Activated CD4-positive, alpha-beta T cell treated with anti-CD3 and anti-CD28 coated beads, Interleukin-2, amount 50 U/mL, for 16 hours (primary cell): Measurements from ENCODE around the gene GPR35.

Experiments used
- DNase-seq: peaks from one replicate; pipeline ENCODE4 v3.0.0-alpha.2; 2020

GPR35 gene, protein sequence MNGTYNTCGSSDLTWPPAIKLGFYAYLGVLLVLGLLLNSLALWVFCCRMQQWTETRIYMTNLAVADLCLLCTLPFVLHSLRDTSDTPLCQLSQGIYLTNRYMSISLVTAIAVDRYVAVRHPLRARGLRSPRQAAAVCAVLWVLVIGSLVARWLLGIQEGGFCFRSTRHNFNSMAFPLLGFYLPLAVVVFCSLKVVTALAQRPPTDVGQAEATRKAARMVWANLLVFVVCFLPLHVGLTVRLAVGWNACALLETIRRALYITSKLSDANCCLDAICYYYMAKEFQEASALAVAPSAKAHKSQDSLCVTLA

DNA sequence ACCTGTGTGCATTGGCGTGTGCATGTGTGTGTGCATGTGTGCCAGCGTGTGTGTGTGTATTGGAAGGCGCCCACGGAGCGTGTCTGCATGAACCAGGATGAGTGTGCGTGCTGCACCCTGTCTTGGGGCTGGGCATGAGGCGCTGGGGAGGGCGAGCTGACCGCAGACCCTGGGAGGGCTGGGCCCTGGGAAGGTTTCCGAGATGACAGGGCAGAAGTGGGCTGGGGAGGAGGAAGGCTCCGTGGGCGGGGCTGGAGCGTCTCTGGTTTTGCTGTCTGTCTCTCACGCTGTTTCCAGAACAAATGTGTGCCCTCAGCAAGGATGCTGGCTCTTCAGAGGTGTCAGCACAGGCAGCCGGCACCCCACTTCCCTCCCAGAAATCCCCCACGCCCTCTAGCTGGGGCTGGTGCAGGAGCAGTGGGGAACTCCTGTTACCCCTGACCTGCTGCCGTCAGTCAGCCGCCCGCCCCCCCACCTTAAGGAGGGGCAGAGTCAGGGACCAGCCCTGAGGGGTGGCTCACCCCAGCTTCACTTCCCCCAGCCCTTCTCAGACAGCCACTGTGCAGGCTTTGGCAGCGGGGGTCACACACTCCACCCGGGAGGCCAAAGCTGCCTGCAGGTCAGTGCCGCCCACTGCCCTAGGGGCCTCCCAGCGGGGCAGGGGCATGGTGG lies at the start of gene GPR35:
GPR35 (plus strand) TSS at position 531 of the 672 bp plus-strand sequence. CDS start 4,473 bp downstream, outside the sequence.
- DNase-seq: peak; percentile 91

- no peak for DNase-seq
Observed at GRCh38 chr2:240576036-240576435, 49.2 kb upstream of the GPR35 start.

- no peak for DNase-seq
Observed at GRCh38 chr2:240576436-240577205, 48.7 kb upstream of the GPR35 start.

- no peak for DNase-seq
Observed at GRCh38 chr2:240577281-240578109, 47.8 kb upstream of the GPR35 start.

DNA sequence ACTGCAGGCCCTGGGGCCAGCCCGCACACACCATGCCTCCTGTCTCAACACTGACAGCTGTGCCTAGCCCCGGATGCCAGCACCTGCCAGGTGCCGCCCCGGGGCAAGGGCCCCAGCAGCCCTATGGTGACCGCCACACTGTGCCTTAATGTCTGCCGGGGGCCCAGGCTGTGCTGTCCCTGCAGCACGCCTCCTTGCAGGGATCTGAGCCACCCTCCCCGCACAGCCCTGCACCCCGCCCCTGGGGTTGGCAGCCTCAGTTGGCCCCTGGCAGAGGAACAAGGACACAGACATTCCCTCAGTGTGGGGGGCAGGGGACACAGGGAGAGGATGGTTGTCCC lies 47.2 kb upstream of the GPR35 start:
- DNase-seq: no peak

- DNase-seq: no peak
Observed at GRCh38 chr2:240578488-240578887, 46.8 kb upstream of the GPR35 start.

DNA sequence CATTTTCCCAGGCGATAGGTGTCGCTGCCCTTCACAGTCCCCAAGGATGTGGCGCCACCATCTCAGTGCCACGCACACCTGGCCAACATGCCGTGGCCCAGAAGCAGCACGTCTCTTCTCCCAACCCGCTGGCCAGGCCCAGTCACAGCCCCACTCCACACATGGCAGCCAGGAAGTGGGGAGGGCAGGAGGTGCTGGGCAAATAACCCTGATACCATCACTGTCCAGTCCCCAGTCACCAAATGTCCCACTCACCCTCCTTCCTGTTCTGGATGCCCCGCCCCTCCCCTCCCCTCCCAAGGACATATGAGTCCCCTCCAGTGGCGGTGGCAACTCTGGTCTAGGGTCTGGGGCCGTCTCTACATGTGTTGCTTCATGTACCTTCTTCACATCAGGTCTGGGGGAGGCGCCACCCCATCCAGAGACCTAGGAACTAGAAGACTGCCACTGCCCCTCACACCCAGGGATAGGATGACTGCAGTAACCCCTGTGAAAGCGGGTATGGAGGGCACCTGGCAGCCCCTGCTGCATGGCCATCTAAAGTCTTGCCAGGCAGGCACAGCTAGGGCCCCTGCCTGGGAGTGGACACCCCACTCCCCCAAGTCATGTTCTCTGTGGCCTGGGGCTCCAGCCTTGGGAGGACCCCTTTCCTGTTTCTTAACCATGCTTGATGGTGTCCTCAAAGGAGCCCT lies 46.1 kb upstream of the GPR35 start:
- no peak for DNase-seq

DNA sequence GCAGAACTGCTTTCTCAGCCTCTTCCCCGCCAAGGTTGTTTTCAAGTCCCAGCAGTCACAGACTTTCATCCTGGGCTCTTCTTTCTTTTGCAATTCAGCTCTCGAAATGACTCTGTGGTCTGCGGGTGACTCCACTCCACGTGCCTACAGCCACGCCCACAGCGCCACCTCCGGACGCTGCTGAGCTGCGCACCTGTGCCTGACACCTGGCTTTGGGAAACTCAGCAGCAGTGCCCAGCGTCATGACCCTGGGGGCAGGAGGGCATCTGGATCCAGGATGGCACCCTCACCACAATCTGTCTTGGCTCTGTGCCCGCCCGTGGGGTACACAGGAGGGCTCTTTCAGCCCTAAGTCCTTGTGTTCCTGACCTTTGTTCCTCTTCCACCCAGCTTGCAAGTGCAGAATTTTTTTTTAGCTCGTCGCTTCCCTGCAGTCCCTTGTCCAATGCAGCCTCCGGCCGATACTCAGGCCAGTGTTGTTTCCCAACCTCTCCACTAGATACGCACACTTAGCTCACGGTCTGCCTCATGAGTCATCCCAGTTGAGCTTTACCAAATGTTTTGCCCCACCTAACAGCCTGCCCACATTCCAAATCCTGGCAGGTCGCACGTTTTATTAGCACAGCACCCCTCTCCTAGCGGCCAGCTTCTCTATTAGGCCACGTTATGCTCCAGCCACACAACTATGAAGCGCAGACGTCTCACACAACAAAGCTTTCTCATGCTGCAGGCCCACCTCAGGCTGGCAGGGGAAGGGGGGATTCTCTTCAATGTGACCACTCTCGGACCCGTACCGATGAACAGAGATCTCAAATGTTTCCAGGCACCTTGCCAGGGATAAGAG lies 45.3 kb upstream of the GPR35 start:
- peak; percentile 89 for DNase-seq

GRCh38 chr2:240581811-240582210 lies 43.5 kb upstream of the GPR35 start:
- DNase-seq: no peak

GRCh38 chr2:240582781-240583180 lies 42.5 kb upstream of the GPR35 start:
- DNase-seq: no peak

GRCh38 chr2:240583774-240584173 lies 41.5 kb upstream of the GPR35 start:
- no peak for DNase-seq

DNA sequence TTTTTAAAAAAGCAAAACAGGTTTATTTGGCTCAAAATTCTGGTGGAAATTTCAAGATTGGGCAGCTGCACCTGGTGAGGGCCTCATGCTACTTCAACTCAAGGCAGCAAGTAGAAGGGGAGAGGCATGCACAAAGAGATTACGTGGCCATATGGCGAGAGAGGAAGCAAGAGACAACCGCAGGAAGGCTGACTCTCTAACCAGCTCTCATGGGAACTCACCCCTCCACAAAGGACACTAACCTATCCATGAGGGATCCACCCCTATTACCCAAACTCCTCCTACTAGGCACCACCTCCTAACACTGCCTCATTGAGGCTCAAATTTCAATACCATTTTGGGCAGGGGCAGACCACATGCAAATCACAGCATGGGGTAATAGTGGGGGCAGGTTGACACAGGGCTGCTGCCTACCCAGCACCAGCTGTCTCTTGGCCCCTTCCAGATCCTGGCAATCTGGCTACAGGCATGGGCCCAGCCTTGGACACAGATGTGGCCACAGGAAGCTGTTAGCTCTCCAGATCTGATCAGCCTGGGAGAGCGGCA lies 40.7 kb upstream of the GPR35 start:
- peak; percentile 60 for DNase-seq

DNA sequence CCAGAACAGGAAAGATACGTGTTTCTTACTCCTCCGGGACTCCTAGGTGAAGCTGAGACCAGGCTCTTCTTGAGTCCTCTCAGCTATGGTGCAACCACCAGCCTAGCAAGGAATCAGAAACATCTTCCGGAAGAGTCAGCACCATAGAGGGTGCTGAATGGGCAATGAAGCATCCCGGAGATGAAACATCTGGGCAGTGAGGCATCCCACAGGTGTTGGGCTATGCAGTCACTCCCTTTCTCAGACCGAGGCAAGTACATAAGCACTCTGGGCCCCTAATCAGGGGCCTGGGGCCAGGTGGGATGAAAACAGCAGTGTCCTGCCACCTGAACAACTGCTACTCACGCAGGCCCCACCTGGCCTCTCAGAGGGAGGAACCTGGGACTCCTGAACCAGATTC lies 40.2 kb upstream of the GPR35 start:
- DNase-seq: no peak

DNA sequence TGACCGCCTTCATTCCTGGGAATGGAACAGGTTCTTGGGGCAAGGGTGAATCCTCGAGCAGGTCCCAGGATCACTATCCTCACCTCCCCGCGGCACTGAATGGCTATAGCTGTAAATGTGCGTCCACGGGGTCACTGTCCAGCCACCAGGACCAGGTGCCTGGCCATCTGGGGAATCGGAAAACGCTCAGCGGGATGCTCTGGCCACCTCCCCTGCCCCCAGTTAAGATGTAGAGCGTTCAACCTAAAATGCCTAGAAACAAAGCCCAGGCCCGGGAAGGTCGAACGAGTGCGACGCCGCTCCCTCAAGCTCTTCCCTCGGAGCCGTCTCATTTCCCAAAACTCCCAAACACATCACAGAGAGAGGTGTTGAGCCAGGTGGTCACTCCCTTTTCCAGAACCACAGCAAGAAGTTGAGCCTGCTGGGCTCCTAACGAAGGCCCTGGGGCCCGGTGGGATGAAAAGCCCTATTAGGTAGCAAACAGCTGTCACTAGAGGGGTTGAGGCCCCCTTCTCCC lies 39.5 kb upstream of the GPR35 start:
- DNase-seq: no peak

- peak; percentile 98 for DNase-seq
Observed at GRCh38 chr2:240586198-240586918, 38.9 kb upstream of the GPR35 start, which contains the start of gene CAPN10. TSS of gene CAPN10 (plus strand) at chr2:240586734. CDS start at chr2:240586912, 178 bp downstream.

GRCh38 chr2:240586919-240587800 lies 38.1 kb upstream of the GPR35 start:
- DNase-seq: peak; percentile 59

GRCh38 chr2:240588006-240588655 lies 37.1 kb upstream of the GPR35 start:
- DNase-seq: no peak

DNA sequence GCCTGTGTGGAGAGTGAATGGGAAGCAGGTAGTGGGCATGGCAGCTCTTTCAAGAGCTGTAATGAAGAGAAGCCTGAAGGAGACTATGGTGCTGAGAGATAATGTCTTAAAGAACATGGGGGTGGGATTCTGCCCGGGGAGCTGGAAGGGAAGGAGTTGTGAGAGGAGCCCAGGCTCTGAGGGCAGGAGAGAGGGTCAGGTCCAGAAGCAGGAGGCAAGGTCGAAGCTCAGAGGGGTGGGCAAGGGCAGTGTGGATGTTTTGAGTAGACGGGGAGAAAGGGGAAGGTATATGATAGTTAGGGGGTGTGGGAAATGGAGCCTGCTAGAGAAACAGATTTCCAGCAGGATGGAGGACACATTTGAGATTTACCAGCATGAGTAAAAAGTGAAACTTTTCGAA lies 36.6 kb upstream of the GPR35 start:
- DNase-seq: no peak
